Head of caudate nucleus (tissue), 42 donors: Measurements from ENCODE around the gene CCDC138.

Experiments used
- DNase-seq, 42 donors: peaks; one replicate each; pipeline versions ENCODE4 v3.0.0 to v3.0.0-alpha.2; 2020 to 2021; ENCODE audit warnings: mixed read lengths in 7 of 42
- intact Hi-C: fragments of 100-400 bp; cut with DNase I; formaldehyde crosslinking; loops from one replicate; pipeline ENCODE4 v1.15.0; 2022

Gene CCDC138

DNA sequence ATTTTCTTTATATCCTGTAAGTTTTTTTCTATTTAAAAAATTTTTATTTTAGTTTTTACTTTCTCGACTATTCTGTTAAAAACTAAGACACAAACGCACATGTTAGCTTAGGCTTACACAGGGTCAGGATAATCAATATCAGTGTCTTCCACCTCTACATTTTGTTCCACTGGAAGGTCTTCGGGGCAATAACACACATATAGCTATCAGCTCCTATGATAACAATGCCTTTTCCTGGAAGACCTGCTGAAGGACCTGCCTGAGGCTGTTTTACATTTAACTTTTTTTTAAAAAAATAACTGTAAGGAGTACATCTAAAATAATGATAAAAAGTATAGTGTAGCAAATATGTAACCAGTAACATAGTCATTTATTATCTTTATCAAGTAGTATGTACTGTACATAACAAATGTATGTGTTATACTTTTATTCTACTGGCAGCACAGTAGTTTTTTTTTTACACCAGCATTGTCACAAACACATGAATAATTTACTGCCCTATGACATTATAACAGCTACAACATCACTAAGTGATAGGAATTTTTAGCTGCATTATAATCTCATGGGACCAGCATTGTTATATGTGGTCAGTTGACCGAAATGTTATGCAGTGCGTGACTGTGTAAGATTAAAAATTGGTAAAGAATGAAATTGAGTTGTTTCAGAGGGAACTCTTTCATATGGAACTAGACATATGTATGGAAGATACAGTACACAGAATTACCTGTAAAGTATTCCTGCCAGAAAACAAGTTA is 37.9 kb downstream of the CCDC138 start:
- intact Hi-C loops: no loop called here
- no peak for DNase-seq

DNA sequence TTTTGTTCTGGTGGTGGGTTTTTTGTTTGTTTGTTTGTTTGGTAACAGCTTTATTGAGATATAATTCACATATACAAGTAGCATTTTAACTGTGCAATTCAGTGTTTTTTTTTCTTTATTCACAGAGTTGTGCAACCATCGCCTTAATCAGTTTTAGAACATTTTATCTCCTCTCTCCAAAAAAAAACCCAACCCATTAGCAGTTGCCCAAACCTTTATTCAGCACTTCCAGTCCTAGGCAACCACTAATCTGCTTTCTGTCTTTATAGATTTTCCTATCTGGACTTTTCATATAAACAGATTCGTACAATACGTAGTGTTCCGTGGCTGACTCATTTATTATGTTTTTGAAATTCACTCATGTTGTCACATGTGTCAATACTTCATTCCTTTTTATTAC is 38.7 kb downstream of the CCDC138 start:
- DNase-seq: no peak
- intact Hi-C loops: no loop called here

DNA sequence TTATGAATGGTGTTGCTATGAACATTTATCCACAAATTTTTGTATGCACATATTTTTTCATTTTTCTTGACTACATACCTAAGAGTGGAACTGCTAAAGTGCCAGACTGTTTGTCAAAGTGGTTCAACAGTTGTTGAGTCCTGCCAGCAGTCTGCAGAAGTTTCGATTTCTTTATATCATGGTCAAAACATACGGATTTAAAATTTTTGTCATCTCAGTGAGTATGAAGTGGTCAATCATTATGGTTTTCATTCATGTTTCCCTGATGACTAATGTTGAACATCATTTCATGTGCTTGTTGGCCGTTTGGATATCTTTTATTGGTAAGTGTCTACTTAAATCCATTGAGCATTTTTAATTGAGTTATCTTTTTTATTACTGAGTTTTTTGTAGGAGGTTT is 39.2 kb downstream of the CCDC138 start:
- intact Hi-C loops: no loop called here

DNA sequence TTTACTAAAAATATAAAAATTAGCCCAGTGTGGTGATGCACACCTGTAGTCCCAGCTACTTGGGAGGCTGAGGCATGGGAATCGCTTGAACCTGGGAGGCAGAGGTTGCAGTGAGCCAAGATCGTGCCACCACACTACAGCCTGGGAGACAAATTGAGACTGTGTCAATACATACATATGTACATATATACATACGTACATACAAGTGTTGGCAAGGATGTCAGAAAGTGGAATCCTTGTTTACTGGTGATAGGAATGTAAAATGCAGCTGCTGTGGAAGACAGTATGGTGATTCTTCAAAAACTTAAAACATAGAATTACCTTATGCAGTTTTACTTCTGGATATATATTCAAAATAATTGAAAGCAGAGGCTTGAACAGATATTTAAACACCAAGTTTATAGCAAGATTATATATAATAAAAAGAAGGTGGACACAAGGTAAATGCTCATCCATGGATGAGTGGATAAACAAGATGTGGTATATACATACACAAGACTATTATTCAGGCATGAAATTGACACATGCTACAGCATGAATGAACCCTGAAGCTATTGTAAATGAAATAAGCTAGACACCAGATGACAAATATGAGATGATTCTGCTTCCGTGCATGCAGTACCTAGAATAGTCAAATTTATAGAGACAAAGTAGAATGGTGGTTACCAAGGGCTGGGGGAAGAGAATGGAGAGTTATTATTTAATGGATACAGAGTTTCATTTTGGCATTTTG is 43.2 kb downstream of the CCDC138 start:
- no peak for DNase-seq
- intact Hi-C loops: no loop called here

More for the DNA sequence above, 39.2 kb downstream of the CCDC138 start:
- no peak for DNase-seq

DNA sequence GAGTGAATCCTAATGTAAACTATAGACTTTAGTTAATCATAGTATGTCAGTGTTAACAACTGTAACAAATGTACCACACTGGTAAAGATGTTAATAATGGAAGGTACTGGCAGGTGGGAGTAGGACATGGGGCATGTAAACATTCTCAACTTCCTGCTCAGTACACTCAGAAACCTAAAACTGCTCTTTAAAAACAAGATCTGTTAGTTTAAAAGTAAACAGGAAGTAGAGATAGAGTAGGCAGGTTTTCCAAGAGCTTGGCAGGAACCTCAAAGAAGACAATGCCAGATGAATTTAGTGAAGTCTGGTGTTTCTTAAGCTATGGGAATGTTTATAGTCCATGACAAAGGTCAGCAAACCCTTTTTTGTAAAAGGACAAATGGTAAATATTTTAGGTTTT is 46.6 kb downstream of the CCDC138 start:
- DNase-seq: no peak
- intact Hi-C loops: no loop called here

DNA sequence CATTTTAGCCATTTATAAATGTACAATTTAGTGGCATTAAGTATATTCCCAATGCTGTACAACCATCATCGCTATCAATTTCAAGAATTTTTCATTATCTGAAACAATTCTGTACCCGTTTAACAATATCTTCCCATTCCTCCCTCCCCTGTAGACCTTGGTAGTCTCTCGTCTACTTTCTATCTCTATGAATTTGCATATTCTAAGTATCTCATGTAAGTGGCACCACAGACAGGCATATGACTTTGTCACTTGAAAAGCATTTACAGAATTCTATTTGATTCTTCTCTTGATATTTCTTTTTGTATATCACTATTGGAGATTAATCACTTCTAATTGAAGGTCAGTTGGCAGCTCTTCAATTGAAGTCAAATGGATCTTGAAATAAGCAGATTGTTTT is 48.0 kb downstream of the CCDC138 start:
- no peak for DNase-seq
- intact Hi-C loops: no loop called here

DNA sequence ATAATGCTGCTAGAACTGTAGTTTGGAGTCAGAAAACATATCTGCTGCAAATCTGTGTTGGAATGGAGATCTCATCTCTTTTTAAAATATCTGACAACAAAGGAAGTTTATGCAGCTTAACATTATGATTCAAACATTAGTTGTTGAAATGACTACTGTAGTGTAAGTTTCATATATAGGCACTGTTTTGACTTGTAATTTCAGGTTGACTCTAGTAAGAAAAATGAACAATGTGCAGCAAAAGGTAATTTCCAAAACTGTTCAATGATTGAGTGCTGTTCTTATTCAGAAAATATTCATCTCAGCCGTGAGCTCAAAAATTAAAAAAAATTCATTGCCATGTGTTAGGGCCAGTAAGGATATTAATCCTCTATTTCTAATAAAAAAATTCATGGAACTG is 48.5 kb downstream of the CCDC138 start:
- intact Hi-C loops: no loop called here
- DNase-seq: no peak

DNA sequence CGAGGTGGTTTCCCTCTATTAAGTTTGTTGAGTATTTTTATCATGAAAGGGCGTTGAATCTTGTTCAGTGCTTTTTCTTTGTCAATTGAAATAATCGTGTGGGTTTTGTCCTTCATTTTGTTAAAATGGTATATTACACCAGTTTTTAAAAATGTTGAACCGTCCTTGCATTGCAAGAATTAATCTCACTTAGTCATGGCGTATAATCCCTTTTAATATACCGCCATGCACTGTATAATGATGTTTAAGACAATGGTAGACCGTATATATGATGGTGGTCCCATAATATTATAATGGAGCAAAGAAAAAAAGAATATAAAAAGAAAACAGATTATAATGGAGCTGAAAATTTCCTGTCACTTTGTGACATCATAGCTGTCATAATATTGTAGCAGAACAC is 50.6 kb downstream of the CCDC138 start:
- no peak for DNase-seq
- intact Hi-C loops: no loop called here

DNA sequence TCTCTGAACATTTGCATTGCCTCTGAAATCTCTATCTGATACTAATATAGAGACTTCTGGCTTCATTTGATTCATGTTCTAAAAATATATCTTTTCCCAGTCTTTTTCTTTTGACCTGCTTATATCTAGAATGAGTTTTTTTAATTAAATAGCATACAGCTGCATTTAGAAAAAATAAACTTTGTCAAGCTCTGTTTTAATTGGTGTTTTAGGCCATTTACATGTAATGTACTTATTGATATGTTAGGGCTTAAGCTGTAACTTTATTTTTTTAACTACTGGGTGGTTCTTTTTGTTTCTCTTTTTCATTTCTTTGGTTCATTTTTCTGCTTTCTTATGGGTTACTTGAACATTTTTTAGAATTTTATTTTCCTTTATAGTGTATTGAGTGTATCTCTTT is 54.9 kb downstream of the CCDC138 start:
- intact Hi-C loops: no loop called here
- no peak for DNase-seq

DNA sequence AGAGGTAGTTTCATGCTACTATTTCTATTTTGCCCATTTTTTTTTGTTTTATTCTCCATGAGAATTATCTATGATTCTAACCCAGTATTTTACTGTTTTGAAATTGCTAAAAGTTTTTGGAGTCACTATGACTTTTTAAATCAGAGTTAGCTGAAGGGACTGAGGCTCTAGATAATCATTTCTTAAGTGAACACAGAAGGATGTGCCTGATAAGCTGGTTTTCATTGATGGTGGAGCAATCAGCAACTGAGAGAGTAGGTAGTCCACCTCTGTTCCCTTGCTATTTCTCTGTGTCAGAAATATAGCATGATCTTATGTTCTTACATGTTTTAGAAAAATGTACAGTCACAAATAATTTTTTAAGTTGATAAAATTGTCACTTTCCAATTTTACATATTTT is 59.4 kb downstream of the CCDC138 start:
- intact Hi-C loops: no loop called here
- no peak for DNase-seq

DNA sequence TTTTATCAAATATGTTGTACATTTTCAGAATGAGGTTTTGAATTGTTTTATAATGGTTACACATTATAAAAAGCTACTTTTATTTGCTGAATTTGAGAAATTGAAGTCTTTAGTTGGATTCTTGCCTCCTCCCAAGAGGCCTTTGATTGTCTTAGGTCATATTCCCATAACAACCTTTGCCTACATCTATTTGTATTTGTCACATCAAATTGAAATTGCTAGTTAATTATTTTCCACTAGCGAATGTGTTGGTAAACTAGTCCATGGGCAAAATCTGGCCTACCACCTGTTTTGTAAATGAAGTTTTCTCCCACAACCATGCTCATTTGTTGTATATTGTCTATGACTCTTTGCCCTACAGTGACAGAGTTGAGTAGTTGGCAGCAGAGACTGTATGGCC is 60.4 kb downstream of the CCDC138 start:
- DNase-seq: no peak
- intact Hi-C loops: no loop called here

DNA sequence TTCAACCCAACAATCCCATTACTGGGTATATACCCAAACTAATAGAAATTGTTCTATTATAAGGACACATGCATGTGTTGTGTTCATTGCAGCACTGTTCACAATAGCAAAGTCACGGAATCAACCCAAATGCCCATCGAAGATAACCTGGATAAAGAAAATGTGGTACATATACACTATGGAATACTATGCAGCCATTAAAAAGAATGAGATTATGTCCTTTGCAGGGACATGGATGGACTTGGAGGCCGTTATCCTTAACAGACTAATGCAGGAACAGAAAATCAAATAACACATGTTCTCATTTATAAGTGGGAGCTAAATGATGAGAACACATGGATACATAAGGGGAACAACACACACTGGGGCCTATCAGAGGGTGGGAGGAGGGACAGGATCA is 65.8 kb downstream of the CCDC138 start:
- intact Hi-C loops: no loop called here
- DNase-seq: no peak

DNA sequence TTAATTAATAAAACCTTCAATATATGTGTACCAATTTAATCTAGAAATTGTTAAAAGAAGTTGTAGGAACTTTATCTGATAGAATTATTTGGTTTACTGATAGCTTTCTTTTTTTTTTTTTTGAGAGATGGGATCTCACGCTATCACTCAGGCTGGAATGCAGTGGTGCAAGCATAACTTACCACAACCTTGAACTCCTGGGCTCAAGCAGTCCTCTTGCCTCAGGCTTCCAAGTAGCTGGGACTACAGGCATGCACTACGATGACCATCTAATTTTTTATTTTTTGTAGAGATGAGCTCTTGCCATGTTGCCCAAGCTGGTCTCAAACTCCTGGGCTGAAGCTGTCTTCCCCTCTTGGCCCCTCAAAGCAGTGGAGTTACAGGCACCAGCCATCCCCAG is 66.8 kb downstream of the CCDC138 start:
- no peak for DNase-seq
- intact Hi-C loops: no loop called here

DNA sequence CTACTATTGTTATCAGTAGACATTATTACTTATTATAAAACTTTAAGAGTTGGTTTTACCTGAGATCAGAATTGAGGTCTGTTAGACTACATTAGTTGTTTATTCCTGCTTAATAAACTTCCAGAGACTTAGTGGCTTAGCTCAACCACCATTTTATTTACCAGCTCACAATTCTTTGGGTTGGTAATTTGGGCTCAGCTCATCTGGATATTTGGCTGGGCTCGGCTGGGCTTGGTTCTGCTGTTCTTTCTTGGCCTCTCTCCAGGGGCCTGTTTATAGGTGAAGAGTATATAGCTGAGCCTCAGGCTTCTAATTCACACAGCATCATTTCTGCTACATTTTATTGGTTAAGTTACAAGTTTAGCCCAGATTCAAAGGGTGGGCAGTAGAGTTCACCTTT is 67.9 kb downstream of the CCDC138 start:
- DNase-seq: no peak
- intact Hi-C loops: no loop called here

DNA sequence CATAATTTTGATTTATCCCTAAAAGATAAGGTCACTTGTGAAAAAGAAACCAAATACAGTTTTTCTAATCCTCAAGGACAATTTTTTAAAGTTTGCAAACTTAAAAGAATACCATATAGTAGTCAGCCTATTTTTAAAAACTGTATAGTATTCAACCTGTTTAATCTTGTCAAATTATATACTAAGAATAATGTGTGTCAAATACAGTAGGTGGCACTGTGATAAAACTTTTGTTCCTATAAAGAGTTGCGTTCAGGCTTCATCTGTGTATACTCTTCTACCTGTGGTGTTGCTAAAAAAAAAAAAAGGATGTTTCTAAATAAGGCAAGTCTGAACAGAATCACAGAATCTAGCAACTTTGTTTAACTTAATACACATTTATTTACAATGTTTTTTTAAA is 68.6 kb downstream of the CCDC138 start:
- no peak for DNase-seq
- intact Hi-C loops: no loop called here

DNA sequence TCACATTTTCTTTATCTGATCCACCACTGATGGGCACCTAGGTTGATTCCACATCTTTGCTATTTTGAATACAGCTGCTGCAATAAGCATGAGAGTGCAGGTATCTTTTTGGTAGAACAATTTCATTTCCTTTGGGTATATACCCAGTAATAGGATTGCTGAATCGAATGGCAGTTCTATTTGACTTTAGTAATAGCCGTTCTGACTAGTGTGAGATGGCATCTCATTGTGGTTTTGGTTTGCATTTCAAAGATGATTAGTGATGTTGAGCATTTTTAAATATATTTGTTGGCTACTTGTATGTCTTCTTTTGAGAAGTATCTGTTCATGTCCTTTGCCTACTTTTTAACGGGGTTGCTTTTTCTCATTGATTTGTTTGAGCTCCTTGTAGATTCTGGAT is 72.3 kb downstream of the CCDC138 start:
- intact Hi-C loops: no loop called here
- no peak for DNase-seq

DNA sequence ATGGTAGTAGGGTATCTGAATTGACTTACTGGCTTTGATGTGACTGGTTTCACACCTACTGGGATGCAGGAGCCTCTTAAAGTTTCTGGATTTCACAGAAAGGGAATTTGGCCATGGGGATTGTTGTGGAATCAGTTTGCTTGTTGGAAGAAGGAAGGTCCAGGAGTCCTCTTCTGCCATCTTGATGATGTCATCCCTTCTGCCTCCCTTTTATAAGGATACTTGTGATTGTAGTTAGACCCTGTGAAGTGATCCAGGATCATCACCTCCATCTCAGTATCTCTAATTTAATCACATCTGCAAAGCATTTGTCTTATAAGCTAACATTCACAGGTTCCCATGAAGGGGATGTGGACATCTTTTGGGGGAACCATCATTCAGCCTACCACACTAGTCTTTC is 79.5 kb downstream of the CCDC138 start:
- no peak for DNase-seq
- intact Hi-C loops: no loop called here

DNA sequence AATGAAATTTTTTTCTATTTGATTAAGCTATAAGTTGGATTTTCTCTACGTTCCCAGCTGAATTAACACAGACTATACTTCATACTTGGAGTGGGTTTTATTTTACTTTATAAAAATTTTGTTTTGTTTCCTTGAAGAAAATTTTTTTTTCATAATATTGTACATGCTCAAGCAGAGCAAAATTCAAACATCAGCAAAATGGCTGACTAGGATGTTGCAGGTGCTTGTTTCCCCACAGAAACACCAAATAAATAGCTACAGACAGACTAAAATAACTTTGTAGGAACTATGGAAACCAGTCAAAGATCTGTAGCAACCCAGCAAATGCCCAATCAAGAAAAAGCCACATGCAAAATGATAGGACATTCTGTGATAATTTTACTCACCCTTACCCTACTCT is 82.3 kb downstream of the CCDC138 start:
- intact Hi-C loops: no loop called here
- DNase-seq: no peak

DNA sequence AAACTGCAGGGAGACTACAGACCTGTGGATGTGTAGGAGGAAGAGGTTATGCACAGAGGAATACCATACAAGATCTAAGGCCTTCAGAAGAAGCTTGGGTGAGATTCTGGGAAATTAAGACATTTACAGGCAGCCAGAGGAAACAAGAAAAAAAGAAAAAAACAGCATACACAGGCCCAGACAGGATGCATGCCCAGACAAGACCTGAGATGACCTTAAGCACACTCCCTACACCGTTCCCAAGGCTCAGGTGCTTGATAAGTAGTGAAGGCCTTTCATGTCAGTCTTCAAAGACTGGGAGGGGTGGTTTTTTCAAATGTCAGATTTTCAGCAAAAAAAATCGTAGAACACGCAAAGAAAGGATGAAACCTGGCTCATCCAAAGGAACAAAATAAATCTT is 83.0 kb downstream of the CCDC138 start:
- intact Hi-C loops: no loop called here
- DNase-seq: no peak

DNA sequence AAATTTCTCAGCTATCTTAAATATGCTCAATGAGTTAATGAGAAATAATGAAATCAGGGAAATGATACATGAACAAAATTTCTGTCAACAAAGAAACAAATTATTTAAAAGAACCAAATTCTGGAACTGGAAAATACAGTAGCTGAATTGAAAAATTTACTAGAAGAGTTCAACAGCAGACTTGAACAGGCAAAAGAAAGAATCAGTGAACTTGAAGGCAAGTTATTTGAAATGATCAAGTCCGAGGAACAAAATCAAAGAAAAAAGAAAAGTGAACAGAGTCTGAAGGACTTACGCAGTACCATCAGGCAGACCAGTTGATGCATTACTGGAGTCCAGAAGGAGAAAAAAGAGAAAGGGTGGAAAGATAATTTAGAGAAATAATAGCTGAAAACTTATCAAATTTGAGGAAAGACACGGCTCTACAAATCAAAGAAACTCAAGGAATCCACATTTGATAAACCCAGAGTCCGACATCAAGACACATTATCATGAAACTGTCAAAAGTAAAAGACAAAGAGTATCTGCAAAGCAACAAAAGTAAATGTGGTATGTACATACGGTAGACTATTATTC is 83.6 kb downstream of the CCDC138 start:
- no peak for DNase-seq
- intact Hi-C loops: no loop called here

DNA sequence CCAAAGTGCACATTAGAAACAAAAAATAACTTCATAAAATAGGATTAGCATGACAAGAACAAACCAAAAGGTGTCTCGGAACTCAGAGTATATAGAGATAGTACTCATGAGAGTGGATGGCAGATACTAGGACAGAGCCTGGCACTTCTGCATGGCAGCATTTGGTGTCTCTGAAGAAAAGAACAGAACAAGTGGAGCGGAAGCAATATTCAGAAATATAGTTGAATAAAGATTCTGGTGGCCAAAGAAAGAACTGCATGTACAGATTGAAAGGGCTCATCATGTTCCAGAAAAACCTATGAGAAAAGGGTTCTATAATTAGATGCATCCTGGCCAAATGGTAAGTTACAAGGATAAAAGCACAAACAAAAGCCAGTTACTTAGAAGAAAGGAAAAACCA is 90.9 kb downstream of the CCDC138 start:
- no peak for DNase-seq
- intact Hi-C loops: no loop called here
